ENCODE measurements around the gene DHRS7C. TPM values are rescaled to one million over a fixed set of nuclear protein-coding genes. Genes with fewer than 3 reads are reported as not detected.

DHRS7C gene
- total and polyA plus RNA-seq, 2 of the 13 experiments (the other 11 are each of a cell fraction or from before 2014, with no cell fraction given), result not detected

DNA sequence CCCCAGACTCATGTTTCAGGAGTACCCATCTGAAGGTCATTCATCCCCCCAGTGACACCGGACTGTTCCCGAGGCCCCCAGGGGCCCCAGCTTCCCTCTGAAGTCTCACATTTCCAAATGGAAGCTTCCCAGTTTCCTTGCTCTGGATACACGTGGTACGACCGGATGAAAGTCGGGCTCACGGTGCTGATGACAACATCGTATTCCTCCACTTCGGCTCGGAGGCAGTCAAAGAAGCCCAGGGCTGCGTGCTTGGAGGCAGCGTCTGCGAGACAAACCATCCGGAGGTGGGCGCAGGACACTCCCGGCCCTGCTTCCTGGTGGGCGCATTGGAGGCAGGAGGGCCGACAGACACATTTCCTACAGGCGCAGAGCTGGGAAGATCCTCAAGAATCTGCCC, 18.7 kb downstream of the DHRS7C start (continued):
- TF ChIP-seq, protein P1, sequence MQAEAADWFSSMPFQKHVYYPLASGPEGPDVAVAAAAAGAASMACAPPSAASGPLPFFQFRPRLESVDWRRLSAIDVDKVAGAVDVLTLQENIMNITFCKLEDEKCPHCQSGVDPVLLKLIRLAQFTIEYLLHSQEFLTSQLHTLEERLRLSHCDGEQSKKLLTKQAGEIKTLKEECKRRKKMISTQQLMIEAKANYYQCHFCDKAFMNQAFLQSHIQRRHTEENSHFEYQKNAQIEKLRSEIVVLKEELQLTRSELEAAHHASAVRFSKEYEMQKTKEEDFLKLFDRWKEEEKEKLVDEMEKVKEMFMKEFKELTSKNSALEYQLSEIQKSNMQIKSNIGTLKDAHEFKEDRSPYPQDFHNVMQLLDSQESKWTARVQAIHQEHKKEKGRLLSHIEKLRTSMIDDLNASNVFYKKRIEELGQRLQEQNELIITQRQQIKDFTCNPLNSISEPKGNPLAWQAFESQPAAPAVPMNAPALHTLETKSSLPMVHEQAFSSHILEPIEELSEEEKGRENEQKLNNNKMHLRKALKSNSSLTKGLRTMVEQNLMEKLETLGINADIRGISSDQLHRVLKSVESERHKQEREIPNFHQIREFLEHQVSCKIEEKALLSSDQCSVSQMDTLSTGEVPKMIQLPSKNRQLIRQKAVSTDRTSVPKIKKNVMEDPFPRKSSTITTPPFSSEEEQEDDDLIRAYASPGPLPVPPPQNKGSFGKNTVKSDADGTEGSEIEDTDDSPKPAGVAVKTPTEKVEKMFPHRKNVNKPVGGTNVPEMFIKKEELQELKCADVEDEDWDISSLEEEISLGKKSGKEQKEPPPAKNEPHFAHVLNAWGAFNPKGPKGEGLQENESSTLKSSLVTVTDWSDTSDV (CRISPR knock-in tag; IDR thresholded peaks at IDR 0.05), result no peak
- no peak for TF ChIP-seq ZNF431 (CRISPR knock-in tag; IDR thresholded peaks at IDR 0.05; ENCODE audit: borderline replicate concordance, low read depth)
- TF ChIP-seq MIXL1 (CRISPR knock-in tag; IDR thresholded peaks at IDR 0.05), result no peak
- TF ChIP-seq ZNF3 (CRISPR knock-in tag; IDR thresholded peaks at IDR 0.05), result no peak

DNA sequence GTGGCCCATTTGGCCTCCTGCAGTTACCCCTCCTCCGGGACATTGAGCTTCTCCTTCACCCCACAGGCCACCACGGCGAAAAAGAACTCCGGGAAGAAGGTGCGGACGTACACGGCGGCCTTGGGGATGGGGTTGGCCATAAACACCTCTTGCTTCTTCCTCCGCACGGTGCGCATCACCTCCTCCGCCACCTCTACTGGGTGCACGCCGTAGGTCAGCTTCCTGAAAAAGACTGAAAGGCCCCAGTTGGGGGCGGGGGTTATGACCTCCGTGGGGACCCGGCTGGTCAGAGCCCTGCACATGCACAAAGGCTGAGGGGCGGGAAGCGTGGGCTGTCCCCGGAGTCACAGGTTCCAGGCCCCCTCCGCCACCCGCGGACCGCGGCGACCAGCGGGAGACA, 19.9 kb downstream of the DHRS7C start:
- Histone ChIP-seq H3K36me3 (replicated peaks in 1 of 2; ENCODE audit: control insufficient read depth in 1 of 2, insufficient read depth in 2 of 2, low read length in 2 of 2) (no peaks in the 10 kb centered on the region), H3K27ac (ENCODE audit: extremely low read length, insufficient read depth, low read length) (no peak overlapping the region), H3K4me3 (replicated peaks in 1 of 3; ENCODE audit: insufficient read depth in 1 of 3, low read depth in 2 of 3, low read length in 3 of 3) (no peak overlapping the region), H3K9ac (ENCODE audit: insufficient read depth, low read depth, low read length) (no peak overlapping the region), H4K20me1 (ENCODE audit: insufficient read depth, low read length) (no peaks in the 10 kb centered on the region), H3K79me2 (ENCODE audit: insufficient read depth, low read length) (no peaks in the 10 kb centered on the region), H3K4me1 (ENCODE audit: insufficient read depth, low read length) (0 out of 2 replicates have a peak, but pooled peaks cover 3% of the 10 kb centered on the region), H3K9me3 (ENCODE audit: low read length) (no peaks in the 10 kb centered on the region), H2AFZ (ENCODE audit: low read length) (no peak overlapping the region), H3K4me2 (ENCODE audit: low read depth, low read length) (no peak overlapping the region), H3K27me3 (ENCODE audit: control insufficient read depth in 1 of 2, insufficient read depth in 2 of 2, low read length in 2 of 2) (peaks cover 4 to 26% of the 10 kb centered on the region in 2 experiments; a peak in 2 of 5 replicates)
- intact Hi-C loops (cut with micrococcal nuclease; ENCODE audit: unreplicated experiment), result no loop called here
- ChIA-PET CTCF (ENCODE audit: low intra/inter-chr PET ratio, low total read pairs) (no interaction called here), POLR2A (no interaction called here)
- BruUV-seq (replicated peaks), result no TSS peak
- ATAC-seq (no peak), DNase-seq (ENCODE audit: low spot score) (no peak), FAIRE-seq (no peak)
- in situ Hi-C loops (cut with HindIII; ENCODE audit: extremely low pct_ligation_motif_present, low pct_unique_long_range_greater_than_20kb), result no loop called here
- WGBS (ENCODE audit: low lambda C conversion rate), result 64% methylated on average over 25 of the region's 27 CpGs
- no peak for TF ChIP-seq MTF1 (CRISPR knock-in tag; IDR thresholded peaks at IDR 0.05)
- no peak for TF ChIP-seq SAP130 (CRISPR knock-in tag; IDR thresholded peaks at IDR 0.05; ENCODE audit: low read depth)
- TF ChIP-seq, protein P2, sequence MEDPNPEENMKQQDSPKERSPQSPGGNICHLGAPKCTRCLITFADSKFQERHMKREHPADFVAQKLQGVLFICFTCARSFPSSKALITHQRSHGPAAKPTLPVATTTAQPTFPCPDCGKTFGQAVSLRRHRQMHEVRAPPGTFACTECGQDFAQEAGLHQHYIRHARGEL (CRISPR knock-in tag; IDR thresholded peaks at IDR 0.05), result no peak
- no peak for TF ChIP-seq CEBPB (IDR thresholded peaks at IDR 0.05; ENCODE audit: borderline replicate concordance, low read depth, low read length)
- TF ChIP-seq ZMYM4 (CRISPR knock-in tag; IDR thresholded peaks at IDR 0.05), result no peak
- TF ChIP-seq, protein P3, sequence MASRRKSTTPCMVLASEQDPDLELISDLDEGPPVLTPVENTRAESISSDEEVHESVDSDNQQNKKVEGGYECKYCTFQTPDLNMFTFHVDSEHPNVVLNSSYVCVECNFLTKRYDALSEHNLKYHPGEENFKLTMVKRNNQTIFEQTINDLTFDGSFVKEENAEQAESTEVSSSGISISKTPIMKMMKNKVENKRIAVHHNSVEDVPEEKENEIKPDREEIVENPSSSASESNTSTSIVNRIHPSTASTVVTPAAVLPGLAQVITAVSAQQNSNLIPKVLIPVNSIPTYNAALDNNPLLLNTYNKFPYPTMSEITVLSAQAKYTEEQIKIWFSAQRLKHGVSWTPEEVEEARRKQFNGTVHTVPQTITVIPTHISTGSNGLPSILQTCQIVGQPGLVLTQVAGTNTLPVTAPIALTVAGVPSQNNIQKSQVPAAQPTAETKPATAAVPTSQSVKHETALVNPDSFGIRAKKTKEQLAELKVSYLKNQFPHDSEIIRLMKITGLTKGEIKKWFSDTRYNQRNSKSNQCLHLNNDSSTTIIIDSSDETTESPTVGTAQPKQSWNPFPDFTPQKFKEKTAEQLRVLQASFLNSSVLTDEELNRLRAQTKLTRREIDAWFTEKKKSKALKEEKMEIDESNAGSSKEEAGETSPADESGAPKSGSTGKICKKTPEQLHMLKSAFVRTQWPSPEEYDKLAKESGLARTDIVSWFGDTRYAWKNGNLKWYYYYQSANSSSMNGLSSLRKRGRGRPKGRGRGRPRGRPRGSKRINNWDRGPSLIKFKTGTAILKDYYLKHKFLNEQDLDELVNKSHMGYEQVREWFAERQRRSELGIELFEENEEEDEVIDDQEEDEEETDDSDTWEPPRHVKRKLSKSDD (CRISPR knock-in tag; IDR thresholded peaks at IDR 0.05; ENCODE audit: low read depth), result no peak
- no peak for TF ChIP-seq KDM2A (CRISPR knock-in tag; IDR thresholded peaks at IDR 0.05; ENCODE audit: borderline replicate concordance, low read depth)
- no peak for TF ChIP-seq ZNF225 (CRISPR knock-in tag; IDR thresholded peaks at IDR 0.05)
- TF ChIP-seq, protein P4, sequence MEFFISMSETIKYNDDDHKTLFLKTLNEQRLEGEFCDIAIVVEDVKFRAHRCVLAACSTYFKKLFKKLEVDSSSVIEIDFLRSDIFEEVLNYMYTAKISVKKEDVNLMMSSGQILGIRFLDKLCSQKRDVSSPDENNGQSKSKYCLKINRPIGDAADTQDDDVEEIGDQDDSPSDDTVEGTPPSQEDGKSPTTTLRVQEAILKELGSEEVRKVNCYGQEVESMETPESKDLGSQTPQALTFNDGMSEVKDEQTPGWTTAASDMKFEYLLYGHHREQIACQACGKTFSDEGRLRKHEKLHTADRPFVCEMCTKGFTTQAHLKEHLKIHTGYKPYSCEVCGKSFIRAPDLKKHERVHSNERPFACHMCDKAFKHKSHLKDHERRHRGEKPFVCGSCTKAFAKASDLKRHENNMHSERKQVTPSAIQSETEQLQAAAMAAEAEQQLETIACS (CRISPR knock-in tag; IDR thresholded peaks at IDR 0.05), result no peak
- TF ChIP-seq, protein P5, sequence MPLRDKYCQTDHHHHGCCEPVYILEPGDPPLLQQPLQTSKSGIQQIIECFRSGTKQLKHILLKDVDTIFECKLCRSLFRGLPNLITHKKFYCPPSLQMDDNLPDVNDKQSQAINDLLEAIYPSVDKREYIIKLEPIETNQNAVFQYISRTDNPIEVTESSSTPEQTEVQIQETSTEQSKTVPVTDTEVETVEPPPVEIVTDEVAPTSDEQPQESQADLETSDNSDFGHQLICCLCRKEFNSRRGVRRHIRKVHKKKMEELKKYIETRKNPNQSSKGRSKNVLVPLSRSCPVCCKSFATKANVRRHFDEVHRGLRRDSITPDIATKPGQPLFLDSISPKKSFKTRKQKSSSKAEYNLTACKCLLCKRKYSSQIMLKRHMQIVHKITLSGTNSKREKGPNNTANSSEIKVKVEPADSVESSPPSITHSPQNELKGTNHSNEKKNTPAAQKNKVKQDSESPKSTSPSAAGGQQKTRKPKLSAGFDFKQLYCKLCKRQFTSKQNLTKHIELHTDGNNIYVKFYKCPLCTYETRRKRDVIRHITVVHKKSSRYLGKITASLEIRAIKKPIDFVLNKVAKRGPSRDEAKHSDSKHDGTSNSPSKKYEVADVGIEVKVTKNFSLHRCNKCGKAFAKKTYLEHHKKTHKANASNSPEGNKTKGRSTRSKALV (CRISPR knock-in tag; IDR thresholded peaks at IDR 0.05), result no peak
